ENCODE results near the gene LTBP3.

The LTBP3 gene

DNA sequence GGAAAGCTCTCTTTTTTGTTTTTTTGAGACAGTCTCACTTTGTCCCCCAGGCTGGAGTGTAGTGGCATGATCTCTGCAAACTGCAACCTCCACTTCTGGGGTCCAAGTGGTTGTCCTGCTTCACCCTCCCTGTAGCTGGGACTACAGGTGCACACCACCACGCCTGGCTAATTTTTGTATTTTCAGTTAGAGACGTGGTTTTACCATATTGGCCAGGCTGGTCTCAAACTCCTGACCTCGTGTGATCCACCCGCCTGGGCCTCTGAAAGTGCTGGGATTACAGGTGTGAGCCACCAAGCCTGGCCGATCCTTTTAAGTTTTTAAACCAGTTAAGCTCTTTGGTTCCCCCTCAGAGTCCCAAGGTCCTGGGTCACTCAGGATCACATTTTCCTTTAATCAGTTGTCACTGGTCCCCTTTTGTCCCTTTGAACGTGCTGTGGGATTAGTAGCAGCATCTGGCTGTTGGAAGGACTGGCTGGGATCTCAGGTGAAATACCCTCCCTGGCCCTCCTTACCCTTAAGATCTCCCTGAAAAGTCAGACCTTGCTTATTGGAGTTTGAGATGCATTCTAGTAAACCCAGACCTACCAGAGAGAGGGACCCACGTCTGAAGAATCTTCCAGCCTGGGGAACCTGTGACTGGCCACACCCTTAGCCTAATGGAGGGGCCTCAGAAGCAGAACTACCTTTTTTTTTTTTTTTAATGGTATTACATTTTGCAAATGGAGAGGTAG, 51.2 kb downstream of the LTBP3 start:
- DNase-seq (ENCODE audit: low read depth, low spot score): peak; percentile 57

DNA sequence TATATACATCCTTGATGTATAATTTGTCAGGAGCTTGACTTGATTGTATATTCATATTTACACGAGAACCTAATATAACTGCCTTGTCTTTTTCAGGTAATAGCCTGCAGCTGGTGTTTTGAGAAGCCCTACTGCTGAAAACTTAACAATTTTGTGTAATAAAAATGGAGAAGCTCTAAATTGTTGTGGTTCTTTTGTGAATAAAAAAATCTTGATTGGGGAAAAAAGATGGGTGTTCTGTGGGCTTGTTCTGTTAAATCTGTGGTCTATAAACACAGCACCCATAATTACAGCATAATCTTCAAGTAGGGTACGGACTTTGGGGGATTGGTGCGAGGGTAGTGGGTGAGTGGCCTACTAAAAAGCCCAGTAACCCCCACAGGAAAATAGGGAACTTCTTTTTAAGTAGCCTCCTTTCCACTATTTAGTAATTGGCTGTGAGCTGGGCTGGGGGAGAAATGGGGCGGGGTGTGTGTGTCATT, 51.8 kb downstream of the LTBP3 start:
- DNase-seq (ENCODE audit: low read depth, low spot score): no peak

DNA sequence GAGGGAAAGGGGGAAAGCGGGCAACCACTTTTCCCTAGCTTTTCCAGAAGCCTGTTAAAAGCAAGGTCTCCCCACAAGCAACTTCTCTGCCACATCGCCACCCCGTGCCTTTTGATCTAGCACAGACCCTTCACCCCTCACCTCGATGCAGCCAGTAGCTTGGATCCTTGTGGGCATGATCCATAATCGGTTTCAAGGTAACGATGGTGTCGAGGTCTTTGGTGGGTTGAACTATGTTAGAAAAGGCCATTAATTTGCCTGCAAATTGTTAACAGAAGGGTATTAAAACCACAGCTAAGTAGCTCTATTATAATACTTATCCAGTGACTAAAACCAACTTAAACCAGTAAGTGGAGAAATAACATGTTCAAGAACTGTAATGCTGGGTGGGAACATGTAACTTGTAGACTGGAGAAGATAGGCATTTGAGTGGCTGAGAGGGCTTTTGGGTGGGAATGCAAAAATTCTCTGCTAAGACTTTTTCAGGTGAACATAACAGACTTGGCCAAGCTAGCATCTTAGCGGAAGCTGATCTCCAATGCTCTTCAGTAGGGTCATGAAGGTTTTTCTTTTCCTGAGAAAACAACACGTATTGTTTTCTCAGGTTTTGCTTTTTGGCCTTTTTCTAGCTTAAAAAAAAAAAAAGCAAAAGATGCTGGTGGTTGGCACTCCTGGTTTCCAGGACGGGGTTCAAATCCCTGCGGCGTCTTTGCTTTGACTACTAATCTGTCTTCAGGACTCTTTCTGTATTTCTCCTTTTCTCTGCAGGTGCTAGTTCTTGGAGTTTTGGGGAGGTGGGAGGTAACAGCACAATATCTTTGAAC, 52.5 kb downstream of the LTBP3 start:
- peak; percentile 56 for DNase-seq (ENCODE audit: low read depth, low spot score)

DNA sequence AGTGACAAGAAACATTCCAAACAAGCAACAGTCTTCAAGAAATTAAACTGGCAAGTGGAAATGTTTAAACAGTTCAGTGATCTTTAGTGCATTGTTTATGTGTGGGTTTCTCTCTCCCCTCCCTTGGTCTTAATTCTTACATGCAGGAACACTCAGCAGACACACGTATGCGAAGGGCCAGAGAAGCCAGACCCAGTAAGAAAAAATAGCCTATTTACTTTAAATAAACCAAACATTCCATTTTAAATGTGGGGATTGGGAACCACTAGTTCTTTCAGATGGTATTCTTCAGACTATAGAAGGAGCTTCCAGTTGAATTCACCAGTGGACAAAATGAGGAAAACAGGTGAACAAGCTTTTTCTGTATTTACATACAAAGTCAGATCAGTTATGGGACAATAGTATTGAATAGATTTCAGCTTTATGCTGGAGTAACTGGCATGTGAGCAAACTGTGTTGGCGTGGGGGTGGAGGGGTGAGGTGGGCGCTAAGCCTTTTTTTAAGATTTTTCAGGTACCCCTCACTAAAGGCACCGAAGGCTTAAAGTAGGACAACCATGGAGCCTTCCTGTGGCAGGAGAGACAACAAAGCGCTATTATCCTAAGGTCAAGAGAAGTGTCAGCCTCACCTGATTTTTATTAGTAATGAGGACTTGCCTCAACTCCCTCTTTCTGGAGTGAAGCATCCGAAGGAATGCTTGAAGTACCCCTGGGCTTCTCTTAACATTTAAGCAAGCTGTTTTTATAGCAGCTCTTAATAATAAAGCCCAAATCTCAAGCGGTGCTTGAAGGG, 53.3 kb downstream of the LTBP3 start:
- peak; percentile 67 for DNase-seq (ENCODE audit: low read depth, low spot score)

DNA sequence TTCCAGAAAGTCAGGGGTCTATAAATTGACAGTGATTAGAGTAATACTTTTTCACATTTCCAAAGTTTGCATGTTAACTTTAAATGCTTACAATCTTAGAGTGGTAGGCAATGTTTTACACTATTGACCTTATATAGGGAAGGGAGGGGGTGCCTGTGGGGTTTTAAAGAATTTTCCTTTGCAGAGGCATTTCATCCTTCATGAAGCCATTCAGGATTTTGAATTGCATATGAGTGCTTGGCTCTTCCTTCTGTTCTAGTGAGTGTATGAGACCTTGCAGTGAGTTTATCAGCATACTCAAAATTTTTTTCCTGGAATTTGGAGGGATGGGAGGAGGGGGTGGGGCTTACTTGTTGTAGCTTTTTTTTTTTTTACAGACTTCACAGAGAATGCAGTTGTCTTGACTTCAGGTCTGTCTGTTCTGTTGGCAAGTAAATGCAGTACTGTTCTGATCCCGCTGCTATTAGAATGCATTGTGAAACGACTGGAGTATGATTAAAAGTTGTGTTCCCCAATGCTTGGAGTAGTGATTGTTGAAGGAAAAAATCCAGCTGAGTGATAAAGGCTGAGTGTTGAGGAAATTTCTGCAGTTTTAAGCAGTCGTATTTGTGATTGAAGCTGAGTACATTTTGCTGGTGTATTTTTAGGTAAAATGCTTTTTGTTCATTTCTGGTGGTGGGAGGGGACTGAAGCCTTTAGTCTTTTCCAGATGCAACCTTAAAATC, 54.0 kb downstream of the LTBP3 start:
- DNase-seq (ENCODE audit: low read depth, low spot score): no peak

DNA sequence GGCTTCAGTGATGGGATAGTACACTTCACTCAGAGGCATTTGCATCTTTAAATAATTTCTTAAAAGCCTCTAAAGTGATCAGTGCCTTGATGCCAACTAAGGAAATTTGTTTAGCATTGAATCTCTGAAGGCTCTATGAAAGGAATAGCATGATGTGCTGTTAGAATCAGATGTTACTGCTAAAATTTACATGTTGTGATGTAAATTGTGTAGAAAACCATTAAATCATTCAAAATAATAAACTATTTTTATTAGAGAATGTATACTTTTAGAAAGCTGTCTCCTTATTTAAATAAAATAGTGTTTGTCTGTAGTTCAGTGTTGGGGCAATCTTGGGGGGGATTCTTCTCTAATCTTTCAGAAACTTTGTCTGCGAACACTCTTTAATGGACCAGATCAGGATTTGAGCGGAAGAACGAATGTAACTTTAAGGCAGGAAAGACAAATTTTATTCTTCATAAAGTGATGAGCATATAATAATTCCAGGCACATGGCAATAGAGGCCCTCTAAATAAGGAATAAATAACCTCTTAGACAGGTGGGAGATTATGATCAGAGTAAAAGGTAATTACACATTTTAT, 54.7 kb downstream of the LTBP3 start:
- peak; percentile 50 for DNase-seq (ENCODE audit: low read depth, low spot score)

DNA sequence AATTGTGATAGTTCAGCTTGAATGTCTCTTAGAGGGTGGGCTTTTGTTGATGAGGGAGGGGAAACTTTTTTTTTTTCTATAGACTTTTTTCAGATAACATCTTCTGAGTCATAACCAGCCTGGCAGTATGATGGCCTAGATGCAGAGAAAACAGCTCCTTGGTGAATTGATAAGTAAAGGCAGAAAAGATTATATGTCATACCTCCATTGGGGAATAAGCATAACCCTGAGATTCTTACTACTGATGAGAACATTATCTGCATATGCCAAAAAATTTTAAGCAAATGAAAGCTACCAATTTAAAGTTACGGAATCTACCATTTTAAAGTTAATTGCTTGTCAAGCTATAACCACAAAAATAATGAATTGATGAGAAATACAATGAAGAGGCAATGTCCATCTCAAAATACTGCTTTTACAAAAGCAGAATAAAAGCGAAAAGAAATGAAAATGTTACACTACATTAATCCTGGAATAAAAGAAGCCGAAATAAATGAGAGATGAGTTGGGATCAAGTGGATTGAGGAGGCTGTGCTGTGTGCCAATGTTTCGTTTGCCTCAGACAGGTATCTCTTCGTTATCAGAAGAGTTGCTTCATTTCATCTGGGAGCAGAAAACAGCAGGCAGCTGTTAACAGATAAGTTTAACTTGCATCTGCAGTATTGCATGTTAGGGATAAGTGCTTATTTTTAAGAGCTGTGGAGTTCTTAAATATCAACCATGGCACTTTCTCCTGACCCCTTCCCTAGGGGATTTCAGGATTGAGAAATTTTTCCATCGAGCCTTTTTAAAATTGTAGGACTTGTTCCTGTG, 55.4 kb downstream of the LTBP3 start:
- peak; percentile 63 for DNase-seq (ENCODE audit: low read depth, low spot score)

DNA sequence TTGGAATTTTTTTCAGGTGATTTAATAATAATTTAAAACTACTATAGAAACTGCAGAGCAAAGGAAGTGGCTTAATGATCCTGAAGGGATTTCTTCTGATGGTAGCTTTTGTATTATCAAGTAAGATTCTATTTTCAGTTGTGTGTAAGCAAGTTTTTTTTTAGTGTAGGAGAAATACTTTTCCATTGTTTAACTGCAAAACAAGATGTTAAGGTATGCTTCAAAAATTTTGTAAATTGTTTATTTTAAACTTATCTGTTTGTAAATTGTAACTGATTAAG, 55.9 kb downstream of the LTBP3 start:
- DNase-seq (ENCODE audit: low read depth, low spot score): no peak

DNA sequence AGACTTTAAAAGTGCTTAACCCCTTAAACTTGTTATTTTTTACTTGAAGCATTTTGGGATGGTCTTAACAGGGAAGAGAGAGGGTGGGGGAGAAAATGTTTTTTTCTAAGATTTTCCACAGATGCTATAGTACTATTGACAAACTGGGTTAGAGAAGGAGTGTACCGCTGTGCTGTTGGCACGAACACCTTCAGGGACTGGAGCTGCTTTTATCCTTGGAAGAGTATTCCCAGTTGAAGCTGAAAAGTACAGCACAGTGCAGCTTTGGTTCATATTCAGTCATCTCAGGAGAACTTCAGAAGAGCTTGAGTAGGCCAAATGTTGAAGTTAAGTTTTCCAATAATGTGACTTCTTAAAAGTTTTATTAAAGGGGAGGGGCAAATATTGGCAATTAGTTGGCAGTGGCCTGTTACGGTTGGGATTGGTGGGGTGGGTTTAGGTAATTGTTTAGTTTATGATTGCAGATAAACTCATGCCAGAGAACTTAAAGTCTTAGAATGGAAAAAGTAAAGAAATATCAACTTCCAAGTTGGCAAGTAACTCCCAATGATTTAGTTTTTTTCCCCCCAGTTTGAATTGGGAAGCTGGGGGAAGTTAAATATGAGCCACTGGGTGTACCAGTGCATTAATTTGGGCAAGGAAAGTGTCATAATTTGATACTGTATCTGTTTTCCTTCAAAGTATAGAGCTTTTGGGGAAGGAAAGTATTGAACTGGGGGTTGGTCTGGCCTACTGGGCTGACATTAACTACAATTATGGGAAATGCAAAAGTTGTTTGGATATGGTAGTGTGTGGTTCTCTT, 56.5 kb downstream of the LTBP3 start:
- peak; percentile 67 for DNase-seq (ENCODE audit: low read depth, low spot score)

DNA sequence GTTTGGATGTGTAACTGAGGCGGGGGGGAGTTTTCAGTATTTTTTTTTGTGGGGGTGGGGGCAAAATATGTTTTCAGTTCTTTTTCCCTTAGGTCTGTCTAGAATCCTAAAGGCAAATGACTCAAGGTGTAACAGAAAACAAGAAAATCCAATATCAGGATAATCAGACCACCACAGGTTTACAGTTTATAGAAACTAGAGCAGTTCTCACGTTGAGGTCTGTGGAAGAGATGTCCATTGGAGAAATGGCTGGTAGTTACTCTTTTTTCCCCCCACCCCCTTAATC, 57.0 kb downstream of the LTBP3 start:
- no peak for DNase-seq (ENCODE audit: low read depth, low spot score)

DNA sequence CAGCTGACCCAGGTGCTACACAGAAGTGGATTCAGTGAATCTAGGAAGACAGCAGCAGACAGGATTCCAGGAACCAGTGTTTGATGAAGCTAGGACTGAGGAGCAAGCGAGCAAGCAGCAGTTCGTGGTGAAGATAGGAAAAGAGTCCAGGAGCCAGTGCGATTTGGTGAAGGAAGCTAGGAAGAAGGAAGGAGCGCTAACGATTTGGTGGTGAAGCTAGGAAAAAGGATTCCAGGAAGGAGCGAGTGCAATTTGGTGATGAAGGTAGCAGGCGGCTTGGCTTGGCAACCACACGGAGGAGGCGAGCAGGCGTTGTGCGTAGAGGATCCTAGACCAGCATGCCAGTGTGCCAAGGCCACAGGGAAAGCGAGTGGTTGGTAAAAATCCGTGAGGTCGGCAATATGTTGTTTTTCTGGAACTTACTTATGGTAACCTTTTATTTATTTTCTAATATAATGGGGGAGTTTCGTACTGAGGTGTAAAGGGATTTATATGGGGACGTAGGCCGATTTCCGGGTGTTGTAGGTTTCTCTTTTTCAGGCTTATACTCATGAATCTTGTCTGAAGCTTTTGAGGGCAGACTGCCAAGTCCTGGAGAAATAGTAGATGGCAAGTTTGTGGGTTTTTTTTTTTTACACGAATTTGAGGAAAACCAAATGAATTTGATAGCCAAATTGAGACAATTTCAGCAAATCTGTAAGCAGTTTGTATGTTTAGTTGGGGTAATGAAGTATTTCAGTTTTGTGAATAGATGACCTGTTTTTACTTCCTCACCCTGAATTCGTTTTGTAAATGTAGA, 57.6 kb downstream of the LTBP3 start:
- peak; percentile 68 for DNase-seq (ENCODE audit: low read depth, low spot score)

DNA sequence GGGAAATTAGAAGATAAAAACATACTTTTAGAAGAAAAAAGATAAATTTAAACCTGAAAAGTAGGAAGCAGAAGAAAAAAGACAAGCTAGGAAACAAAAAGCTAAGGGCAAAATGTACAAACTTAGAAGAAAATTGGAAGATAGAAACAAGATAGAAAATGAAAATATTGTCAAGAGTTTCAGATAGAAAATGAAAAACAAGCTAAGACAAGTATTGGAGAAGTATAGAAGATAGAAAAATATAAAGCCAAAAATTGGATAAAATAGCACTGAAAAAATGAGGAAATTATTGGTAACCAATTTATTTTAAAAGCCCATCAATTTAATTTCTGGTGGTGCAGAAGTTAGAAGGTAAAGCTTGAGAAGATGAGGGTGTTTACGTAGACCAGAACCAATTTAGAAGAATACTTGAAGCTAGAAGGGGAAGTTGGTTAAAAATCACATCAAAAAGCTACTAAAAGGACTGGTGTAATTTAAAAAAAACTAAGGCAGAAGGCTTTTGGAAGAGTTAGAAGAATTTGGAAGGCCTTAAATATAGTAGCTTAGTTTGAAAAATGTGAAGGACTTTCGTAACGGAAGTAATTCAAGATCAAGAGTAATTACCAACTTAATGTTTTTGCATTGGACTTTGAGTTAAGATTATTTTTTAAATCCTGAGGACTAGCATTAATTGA, 58.3 kb downstream of the LTBP3 start:
- no peak for DNase-seq (ENCODE audit: low read depth, low spot score)

DNA sequence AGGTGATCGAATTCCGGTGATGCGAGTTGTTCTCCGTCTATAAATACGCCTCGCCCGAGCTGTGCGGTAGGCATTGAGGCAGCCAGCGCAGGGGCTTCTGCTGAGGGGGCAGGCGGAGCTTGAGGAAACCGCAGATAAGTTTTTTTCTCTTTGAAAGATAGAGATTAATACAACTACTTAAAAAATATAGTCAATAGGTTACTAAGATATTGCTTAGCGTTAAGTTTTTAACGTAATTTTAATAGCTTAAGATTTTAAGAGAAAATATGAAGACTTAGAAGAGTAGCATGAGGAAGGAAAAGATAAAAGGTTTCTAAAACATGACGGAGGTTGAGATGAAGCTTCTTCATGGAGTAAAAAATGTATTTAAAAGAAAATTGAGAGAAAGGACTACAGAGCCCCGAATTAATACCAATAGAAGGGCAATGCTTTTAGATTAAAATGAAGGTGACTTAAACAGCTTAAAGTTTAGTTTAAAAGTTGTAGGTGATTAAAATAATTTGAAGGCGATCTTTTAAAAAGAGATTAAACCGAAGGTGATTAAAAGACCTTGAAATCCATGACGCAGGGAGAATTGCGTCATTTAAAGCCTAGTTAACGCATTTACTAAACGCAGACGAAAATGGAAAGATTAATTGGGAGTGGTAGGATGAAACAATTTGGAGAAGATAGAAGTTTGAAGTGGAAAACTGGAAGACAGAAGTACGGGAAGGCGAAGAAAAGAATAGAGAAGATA, 59.0 kb downstream of the LTBP3 start, which contains the start of gene MALAT1:
Gene MALAT1, plus strand, starts transcription at position 69 of the 736 bp plus-strand sequence.
- DNase-seq (ENCODE audit: low read depth, low spot score): peak; percentile 97

DNA sequence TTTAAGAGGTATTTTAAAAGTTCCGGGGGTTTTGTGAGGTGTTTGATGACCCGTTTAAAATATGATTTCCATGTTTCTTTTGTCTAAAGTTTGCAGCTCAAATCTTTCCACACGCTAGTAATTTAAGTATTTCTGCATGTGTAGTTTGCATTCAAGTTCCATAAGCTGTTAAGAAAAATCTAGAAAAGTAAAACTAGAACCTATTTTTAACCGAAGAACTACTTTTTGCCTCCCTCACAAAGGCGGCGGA, 59.5 kb downstream of the LTBP3 start:
- no peak for DNase-seq (ENCODE audit: low read depth, low spot score)

DNA sequence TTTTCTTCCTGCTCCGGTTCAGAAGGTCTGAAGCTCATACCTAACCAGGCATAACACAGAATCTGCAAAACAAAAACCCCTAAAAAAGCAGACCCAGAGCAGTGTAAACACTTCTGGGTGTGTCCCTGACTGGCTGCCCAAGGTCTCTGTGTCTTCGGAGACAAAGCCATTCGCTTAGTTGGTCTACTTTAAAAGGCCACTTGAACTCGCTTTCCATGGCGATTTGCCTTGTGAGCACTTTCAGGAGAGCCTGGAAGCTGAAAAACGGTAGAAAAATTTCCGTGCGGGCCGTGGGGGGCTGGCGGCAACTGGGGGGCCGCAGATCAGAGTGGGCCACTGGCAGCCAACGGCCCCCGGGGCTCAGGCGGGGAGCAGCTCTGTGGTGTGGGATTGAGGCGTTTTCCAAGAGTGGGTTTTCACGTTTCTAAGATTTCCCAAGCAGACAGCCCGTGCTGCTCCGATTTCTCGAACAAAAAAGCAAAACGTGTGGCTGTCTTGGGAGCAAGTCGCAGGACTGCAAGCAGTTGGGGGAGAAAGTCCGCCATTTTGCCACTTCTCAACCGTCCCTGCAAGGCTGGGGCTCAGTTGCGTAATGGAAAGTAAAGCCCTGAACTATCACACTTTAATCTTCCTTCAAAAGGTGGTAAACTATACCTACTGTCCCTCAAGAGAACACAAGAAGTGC, 60.0 kb downstream of the LTBP3 start:
- DNase-seq (ENCODE audit: low read depth, low spot score): peak; percentile 74

DNA sequence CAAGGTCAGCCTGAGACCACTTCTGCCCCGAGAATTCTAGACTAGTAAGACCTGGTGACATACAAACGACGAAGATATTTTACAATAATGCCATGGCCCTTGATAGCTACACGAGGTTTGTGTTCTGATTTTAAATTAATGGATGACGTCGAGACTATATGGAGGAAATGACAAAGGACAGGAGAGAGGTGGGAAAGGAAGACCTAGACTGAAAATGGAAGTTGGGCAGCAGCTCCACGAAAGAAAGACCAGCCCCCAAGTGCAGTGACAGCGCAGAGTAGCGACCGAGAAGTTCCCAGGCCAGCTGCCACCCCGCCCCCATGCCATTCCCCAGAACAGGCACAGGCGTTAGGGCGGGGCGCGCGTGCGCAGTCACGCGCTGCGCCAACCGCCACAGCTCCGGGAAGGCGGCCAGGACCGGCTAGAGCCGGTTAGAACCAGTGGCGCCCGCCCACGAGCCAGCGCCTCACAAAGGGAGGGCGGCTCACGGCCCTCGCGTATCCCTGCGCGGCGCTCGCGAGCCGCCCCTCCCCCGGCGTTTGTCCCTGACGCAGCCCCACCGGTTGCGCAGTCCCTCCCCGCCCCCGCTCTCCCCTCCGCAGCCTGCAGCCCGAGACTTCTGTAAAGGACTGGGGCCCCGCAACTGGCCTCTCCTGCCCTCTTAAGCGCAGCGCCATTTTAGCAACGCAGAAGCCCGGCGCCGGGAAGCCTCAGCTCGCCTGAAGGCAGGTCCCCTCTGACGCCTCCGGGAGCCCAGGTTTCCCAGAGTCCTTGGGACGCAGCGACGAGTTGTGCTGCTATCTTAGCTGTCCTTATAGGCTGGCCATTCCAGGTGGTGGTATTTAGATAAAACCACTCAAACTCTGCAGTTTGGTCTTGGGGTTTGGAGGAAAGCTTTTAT, 60.8 kb downstream of the LTBP3 start:
- DNase-seq (ENCODE audit: low read depth, low spot score): peak; percentile 100
